GM21423 (cell line): ENCODE data around the gene NCAPH2.
A peak's percentile ranks its signal among the peaks of the same experiment; 100 is the strongest.
"Not testable (repeated sequence)": the region's sequence is repeated elsewhere in the genome, so short reads cannot be mapped to it uniquely, and the experiment has no call there.

Source experiments
- ATAC-seq: cut with Tn5 transposase; IDR thresholded peaks from one replicate; pipeline ENCODE4 v1.9.1; 2021; ENCODE audit warnings: mild to moderate bottlenecking, moderate library complexity; ENCODE audit not compliant: unreplicated experiment

NCAPH2 gene

GRCh38 chr22:50516891-50517290 lies 8.9 kb downstream of the NCAPH2 start:
- no peak for ATAC-seq

DNA sequence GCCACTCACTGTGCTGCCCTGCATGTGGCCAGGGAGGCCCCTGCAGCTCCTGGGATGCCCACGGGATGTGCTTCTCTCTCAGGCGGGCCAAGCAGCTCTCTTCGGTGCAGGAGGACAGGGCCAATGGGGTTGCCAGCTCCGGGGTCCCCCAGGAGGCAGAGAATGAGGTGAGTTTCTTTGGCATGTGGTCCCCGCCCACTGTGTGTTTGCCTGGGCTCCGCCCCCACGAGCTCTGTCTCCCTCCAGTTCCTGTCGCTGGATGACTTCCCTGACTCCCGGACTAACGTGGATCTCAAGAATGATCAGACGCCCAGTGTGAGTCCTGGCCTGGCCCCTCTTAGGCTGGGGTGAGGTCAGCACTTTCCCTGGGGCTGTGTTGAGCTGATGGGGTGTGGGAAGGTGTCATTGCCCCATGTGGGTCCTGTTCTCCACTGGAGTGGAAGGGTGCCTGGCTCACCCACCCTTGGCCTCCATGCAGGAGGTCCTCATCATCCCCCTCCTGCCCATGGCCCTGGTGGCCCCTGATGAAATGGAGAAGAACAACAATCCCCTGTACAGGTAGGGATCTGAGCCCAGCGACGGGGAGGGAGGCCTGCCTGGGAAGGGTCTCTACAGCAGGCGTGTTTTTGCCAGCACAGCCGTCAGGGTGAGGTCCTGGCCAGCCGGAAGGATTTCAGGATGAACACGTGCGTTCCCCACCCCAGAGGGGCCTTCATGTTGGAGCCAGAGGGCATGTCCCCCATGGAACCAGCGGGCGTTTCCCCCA lies 9.7 kb downstream of the NCAPH2 start:
- no peak for ATAC-seq

GRCh38 chr22:50518606-50519005 lies 10.6 kb downstream of the NCAPH2 start:
- ATAC-seq, result no peak

DNA sequence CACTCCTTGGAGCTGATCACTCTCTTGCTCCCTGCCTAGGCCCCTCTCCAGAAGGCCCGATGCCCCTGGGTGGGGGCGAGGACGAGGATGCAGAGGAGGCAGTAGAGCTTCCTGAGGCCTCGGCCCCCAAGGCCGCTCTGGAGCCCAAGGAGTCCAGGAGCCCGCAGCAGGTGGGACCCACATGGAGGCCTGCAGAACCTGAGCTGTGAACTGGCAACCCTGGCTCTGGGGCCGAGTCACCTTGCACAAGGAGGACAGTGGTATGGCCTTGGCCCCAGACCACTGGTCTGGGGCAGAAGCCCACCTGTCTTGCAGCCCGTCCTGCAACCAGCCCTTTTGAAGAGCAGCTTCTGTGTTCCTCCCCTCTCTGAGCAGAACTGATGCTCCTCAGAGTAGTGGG lies 11.1 kb downstream of the NCAPH2 start:
- ATAC-seq, result no peak

DNA sequence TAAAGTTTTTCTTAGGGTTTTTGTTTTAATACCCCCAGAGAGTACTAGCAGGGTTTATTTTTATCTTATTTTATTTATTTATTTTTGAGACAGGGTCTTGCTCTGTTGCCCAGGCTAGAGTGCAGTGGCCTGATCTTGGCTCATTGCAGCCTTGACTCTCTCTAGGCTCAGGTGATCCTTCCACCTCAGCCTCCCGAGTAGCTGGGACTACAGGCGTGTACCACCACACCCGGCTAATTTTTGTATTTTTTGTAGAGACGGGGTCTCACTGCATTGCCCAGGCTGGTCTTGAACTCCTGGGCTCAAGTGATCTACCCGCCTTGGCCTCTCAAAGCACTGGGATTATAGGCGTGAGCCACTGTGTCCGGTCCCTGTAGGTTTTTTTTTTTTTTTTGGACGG lies 12.2 kb downstream of the NCAPH2 start:
- ATAC-seq, result not testable (repeated sequence)

GRCh38 chr22:50520826-50521453 lies 12.9 kb downstream of the NCAPH2 start:
- no peak for ATAC-seq

DNA sequence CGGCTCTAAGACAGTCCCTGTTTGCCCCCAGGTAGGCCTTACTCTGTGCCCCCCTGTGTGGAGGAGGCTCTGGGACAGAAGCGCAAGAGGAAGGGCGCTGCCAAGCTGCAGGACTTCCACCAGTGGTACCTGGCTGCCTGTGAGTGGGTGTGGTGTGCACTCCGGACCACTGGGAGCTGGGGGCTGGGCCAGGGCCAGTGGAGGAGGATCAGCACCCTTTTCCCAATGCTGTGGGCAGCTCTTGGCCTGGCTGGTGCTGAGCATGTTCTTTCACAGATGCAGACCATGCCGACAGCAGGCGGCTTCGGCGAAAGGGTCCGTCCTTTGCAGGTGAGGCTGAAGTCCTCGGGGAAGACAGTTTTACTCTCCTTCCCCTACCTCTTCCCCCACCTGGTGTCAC lies 13.7 kb downstream of the NCAPH2 start:
- ATAC-seq, result no peak

- no peak for ATAC-seq
Measured at GRCh38 chr22:50522208-50522805, 14.3 kb downstream of the NCAPH2 start.

GRCh38 chr22:50522806-50523438 lies 14.9 kb downstream of the NCAPH2 start:
- no peak for ATAC-seq

GRCh38 chr22:50523458-50523805 lies 15.4 kb downstream of the NCAPH2 start:
- no peak for ATAC-seq

DNA sequence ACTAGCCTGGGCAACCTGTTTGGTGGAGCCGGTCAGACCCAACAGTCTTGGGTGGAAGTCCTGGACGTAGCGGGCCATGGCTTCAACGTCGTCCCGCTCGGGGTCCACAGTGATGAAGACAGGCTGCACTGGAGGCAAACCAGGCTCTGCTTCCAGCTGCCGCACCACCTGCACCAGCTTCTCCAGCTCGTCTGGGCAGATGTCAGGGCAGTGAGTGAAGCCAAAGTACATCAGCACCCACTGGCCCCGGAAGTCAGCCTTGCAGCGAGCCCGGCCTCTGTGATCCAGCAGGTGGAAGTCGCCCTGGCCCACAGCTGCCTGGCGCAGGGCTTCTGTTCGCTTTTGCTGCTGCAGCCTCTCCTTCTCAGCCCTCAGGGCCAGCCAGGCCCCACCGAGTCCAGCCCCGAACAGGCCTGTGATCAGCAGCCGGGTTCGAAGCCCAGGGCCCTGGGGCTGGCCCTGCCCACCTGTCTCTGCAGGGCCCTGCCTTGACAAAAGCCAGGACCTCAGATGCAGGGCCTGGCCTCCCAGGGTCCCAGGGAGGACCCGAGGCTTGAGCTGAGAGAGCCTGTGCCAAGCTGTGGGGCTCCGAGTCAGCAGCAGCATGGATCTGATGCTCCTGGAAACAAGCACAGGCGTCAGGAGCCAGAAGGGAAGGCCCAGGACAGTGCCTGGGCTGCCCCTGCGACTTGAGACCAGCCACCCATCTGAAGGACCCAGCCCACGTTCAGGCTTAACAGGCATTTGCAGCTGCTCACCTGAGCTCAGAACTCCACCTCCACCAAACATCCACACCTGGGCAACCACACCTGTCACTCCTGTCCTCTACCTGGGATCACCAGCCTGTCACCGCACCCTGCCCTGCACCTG lies 16.0 kb downstream of the NCAPH2 start:
- no peak for ATAC-seq

- no peak for ATAC-seq
Measured at GRCh38 chr22:50524676-50525103, 16.7 kb downstream of the NCAPH2 start.

DNA sequence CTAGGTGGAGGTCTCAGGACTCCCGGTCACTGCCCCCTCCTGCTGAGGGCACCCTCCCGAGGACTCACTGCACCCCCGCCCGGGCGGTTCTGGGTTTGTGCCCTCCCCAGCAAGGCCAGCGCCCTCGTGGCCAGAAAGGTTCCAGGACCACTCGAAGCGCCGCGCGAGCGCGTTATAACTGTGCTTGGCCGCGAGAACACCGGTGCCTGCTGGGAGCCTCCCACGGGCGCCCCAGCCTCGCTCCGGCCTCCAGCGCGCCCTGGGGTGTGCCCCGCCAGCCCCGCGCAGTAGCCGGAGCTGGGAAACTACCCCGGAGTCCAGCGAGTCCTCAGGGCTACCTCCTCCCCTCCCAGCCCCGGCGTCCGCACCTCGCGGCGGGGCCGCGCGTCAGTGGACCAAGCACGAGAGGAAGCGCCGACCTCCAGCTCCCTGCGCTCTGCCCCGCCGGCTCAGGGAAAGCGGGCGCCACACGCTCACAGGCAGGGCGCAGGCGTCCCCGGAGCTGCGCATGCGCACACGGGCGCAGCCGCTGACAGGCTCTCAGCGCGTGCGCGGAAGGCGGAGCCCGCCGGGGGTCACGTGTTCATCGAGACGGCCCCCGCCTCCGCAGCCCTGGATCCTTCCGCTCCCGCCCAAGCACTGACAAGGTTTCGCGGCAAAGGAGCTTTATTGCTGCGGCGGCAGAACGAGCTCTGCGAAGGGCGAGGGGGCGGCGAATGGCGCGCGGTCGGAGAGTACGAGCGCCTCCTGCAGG lies 17.3 kb downstream of the NCAPH2 start, which contains the start of gene SCO2:
Gene SCO2 (minus strand): TSS at position 495 of the 754 bp plus-strand sequence. CDS start 1,187 bp downstream, outside the sequence.
- ATAC-seq, result peak; percentile 43

DNA sequence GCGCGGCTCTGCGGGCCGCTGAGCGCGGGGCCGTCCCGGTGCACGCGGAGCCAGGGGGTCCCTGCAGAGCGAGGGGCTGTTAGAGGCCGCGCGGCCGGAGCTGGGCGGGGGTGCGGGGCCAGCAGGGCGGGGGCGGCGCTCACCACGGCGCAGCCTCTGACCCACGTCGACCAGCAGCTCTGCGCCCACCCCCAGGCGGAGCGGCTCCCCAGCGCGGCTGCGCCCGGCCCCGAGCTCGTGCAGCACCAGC lies 17.8 kb downstream of the NCAPH2 start:
- ATAC-seq, result no peak

DNA sequence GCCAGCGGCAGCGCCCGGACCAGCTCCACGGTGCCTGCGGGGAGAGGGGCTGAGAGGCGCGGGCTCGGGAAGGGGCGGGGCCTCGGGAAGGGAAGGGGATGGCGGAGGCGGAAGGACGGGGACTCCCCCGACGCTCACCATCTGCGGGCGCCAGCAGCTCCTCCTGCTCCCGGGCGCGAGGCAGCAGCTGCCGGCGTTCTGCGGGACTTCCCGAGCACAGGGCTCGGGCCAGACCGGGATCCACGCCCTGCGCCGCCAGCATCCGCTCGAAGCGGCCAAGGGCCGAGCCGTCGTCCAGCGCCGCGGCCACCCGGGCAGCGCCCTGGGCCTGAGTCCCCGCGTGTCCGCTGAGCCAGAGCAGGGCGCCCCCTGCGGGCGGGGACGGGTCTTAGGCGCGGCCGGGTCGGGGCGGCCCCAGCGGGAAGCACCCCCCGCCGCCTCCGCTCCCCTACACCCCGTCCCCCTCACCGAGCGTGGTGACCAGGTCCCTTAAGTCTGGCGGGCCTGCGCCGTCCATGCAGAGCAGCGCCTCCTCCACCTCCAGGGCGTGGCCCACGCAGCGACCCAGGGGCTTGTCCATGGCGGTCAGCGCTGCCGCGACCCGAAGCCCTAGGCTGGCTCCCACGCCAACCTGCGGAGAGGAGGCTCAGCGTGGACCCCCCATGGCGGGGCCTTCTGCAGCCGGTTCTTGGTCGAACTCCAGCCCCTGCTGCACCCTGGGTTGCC lies 18.2 kb downstream of the NCAPH2 start:
- peak; percentile 22 for ATAC-seq

DNA sequence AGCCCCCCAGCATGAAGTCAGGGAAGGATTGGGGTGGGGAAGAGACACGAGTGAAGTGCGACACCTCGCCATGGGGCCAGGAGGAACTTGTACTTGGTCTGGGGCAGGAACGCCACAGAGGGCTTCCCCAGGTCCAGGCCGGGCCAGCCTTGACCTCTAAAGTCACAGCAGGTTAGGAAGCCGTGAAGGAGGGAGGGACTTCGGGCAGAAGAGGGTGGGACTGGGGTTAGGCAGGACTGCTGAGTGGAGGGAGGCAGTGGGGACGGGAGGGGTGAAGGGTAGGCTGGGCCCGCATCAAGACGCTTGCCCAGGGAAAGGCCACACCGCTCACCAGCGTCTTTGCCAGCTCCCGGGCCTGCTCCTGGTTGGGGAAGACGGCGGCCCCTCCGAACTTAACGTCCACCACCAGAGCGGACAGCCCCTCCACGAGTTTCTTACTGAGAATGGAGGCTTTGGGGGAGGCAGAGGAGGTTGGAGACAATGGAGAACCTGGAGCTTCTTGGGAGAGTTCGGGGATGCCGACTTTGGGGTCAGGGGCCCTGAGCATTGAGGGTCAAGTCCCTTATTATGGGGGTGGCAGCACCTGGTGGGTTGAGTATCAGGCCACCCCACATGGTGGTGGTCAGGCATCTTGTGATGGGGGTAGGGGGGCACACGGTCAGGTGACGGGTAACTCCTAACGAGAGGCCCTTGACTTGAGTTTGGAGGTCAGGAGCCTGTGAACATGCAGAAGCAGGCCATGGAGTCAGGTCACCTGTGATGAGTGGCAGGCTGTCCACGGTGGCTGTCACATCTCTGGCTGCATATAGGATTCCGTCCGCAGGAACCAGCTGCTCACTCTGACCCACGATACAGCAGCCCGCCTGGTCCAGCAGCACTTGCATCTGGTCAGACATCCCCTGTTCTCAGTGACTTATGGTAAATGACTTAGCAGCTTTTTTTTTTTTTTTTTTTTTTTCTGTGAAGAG lies 19.1 kb downstream of the NCAPH2 start:
- ATAC-seq, result no peak

DNA sequence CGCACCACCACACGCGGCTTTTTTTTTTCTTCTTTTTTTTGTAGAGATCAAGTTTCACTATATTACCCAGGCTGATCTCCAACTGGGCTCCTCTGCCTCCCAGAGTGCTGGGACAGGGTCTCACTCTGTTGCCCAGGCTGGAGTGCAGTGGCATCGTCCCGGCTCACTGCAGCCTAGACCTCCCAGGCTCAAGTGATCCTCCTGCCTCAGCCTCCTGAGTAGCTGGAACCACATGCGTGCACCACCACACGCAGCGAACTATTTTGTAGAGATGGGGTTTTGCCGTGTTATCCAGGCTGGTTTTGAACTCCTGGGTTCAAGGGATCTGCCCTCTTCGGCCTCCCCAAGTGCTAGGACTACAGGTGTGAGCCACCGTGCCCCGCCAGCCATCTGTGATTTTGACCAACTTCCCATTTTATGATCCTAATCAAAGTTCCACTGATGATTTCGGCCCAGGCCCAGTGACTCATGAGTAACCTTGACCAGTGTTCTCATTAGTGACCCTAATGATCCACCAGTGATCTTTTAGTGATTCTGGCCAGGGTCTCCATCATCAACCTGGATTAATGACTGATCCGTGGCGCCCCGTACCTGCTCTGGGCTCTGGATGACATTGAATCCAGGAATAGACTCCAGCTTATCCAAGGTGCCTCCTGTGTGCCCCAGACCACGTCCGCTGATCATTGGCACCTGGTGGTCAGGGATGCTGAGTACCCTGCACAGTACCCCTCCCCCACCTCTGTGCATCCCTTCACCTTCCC lies 20.1 kb downstream of the NCAPH2 start:
- ATAC-seq, result no peak
